Adrenal gland (tissue), 12 donors: Measurements from ENCODE around the gene TMEM18. TPM values are rescaled to one million over a fixed set of nuclear protein-coding genes. Genes with fewer than 3 reads are reported as not detected.

Experiments used
- DNase-seq, 7 donors: peaks; one replicate each; pipeline ENCODE4 v3.0.0-alpha.2; 2019 to 2020
- H3K27ac ChIP-seq, 5 donors: fragments of 200-600 bp; sonication (generic) in 4 of 5; 1 replicate in 3 of 5; 2 replicates in 2 of 5; pipeline versions ENCODE4 v1.5.1 to v1.8.0; 2016 to 2020; ENCODE audit warnings: mild to moderate bottlenecking in 1 of 5
- H3K27me3 ChIP-seq: fragments of 200-600 bp; 2 replicates; pipeline ENCODE4 v1.8.0; 2021
- H3K36me3 ChIP-seq, 2 donors: fragments of 200-600 bp; replicated peaks in 1 of 2; 1 replicate in 1 of 2; 2 replicates in 1 of 2; pipeline versions ENCODE4 v1.5.1 to v1.8.0; 2018 to 2022
- H3K4me1 ChIP-seq, 2 donors: fragments of 200-600 bp; replicated peaks in 1 of 2; 1 replicate in 1 of 2; 2 replicates in 1 of 2; pipeline versions ENCODE4 v1.5.1 to v1.8.0; 2018 to 2021
- H3K4me3 ChIP-seq, 4 donors: fragments of 200-600 bp; sonication (generic) in 3 of 4; one replicate each; pipeline ENCODE4 v1.5.1; 2016 to 2018
- H3K9me3 ChIP-seq, 3 donors: fragments of 200-600 bp; sonication (generic) in 1 of 3; replicated peaks in 1 of 3; 1 replicate in 2 of 3; 2 replicates in 1 of 3; pipeline versions ENCODE4 v1.5.1 to v1.8.0; 2016 to 2021
- POLR2A ChIP-seq, 2 donors: fragments of 450-650 bp; IDR thresholded peaks; one replicate each; pipeline ENCODE4 v1.6.1; 2017; ENCODE audit warnings: antibody characterized with exemption in 2 of 2, mild to moderate bottlenecking in 2 of 2, moderate library complexity in 1 of 2
- WGBS, 4 donors: extraction: QIAGEN DNeasy Blood & Tissue Kit in 2 of 4; methylation state at CpG; one replicate each; pipeline versions ENCODE4 v1.1.5 to v1.1.7; 2013 to 2017; 5-methylcytosine and 5-hydroxymethylcytosine counted together
- intact Hi-C, 2 donors: fragments of 100-400 bp; cut with DNase I; formaldehyde crosslinking; loops; one replicate each; pipeline versions ENCODE4 v1.14.1 to v1.15.0; 2022 to 2023
- polyA plus RNA-seq, 3 donors: library from polyadenylated mRNA; stranded (reverse); fragments of 200-250 nt in 2 of 3; fragments of 350-450 nt in 1 of 3; fragmentation: Illumina TruSeq in 1 of 3; extraction: RNeasy Lipid Tissue Mini Kit (QIAGEN cat#74804) in 1 of 3; gene quantifications; one replicate each; pipeline ENCODE4 v1.2.3, GENCODE V29; 2013 to 2014
- total RNA-seq, 9 donors: library from RNA; depleted of rRNA in 4 of 9; stranded (reverse); fragments of >200 nt in 4 of 9; fragments of 120-200 nt in 1 of 9; fragmentation: NEBNext Ultra II Directional in 1 of 9; extraction: Animal tissue kit (Norgen Biotek cat#: 25700) in 1 of 9; gene quantifications; one replicate each; pipeline versions ENCODE4 v1.1.0 to v1.2.4, GENCODE V29; 2013 to 2023
- TF ChIP-seq, protein P1 (sequence below), 6 experiments: fragments of 450-650 bp in 4 of 6; fragments of 200-600 bp in 2 of 6; sonication (generic) in 1 of 6; IDR thresholded peaks; 1 replicate in 5 of 6; 2 replicates in 1 of 6; pipeline versions ENCODE4 v1.5.1 to v1.8.0; 2016 to 2021; ENCODE audit warnings: antibody characterized with exemption in 6 of 6, mild to moderate bottlenecking in 2 of 6, moderate library complexity in 1 of 6
- donor health status: healthy with polysubstance abuse.
- donor health status: Bipolar disorder and iron deficiency.
- donor health status: DM: yes; HTN: yes; CAD: no.
- donor health status: DM: no; HTN: no; CAD: no.
- donor health status: DM: no; HTN: no; CAD: no.
- donor health status: DM: yes; HTN: yes; CAD: no.

The TMEM18 gene
- total and polyA plus RNA-seq, 12 donors, result 17.2 to 56.9 (median 31.9) TPM

DNA sequence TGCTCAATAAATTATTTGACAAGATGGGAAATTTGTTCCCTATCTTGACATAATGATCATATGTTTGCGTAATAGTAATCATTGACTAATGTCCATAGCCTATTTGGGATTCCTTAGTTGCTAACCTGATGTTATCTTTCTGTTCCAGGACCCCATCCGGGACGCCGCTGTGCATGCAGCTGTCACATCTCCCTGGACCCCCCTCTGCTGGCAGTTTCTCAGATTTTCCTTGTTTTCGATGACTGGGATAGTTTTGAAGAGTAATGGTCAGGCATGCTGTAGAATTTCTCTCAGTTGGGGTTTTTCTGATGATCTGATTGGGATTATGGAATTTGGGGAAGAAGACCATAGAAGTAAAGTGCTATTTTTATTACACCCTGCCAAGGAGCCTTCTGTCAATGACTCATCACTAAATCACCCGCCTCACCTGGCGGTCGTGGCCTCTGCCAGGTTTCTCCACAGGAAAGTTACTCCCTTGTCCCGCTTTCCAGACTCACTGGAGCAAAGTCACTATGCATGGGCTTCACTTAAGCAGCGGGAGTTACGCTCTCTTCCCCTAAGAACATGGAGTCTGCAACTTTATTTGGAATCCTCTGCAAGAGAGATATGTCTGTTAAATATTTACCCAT is 19.9 kb upstream of the TMEM18 start:
- no peaks in the 10 kb centered on the region for H3K27me3 ChIP-seq
- no peak overlapping the region for H3K4me3 ChIP-seq
- WGBS, 4 donors, result 88 to 93% (median 91%) methylated on average over 11 of the region's 11 CpGs
- DNase-seq, result no peak
- H3K9me3 ChIP-seq, result peaks cover 0 to 6% (median 4%) of the 10 kb centered on the region in 3 donors
- H3K36me3 ChIP-seq, result no peaks in the 10 kb centered on the region
- TF ChIP-seq POLR2A (IDR thresholded peaks at IDR 0.05), result no peak
- TF ChIP-seq, protein P1, sequence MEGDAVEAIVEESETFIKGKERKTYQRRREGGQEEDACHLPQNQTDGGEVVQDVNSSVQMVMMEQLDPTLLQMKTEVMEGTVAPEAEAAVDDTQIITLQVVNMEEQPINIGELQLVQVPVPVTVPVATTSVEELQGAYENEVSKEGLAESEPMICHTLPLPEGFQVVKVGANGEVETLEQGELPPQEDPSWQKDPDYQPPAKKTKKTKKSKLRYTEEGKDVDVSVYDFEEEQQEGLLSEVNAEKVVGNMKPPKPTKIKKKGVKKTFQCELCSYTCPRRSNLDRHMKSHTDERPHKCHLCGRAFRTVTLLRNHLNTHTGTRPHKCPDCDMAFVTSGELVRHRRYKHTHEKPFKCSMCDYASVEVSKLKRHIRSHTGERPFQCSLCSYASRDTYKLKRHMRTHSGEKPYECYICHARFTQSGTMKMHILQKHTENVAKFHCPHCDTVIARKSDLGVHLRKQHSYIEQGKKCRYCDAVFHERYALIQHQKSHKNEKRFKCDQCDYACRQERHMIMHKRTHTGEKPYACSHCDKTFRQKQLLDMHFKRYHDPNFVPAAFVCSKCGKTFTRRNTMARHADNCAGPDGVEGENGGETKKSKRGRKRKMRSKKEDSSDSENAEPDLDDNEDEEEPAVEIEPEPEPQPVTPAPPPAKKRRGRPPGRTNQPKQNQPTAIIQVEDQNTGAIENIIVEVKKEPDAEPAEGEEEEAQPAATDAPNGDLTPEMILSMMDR (IDR thresholded peaks at IDR 0.05), result no peak
- no peak overlapping the region for H3K27ac ChIP-seq
- peaks cover 6 to 7% of the 10 kb centered on the region in 2 donors for H3K4me1 ChIP-seq
- intact Hi-C loops, result no loop called here

DNA sequence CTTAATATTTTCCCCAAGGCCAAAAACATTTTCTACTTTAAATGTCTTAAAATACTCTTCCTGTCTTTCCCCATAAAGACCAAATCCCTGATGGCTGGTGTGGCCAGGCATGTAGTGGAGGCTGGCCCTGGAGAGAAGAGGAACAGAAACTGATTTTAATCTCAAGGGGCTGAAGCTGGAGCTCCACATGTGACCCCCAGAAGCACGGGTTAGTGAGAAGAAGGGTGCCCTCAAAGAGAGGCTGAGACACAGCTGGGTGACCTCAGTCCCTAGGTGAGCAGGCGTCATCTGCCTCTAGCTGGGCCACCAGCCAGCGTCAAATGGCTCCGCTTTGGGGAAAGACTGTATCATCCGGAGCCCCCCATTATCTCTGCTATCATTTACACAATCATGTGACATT is 19.3 kb upstream of the TMEM18 start:
- H3K4me1 ChIP-seq, result peaks cover 6 to 7% of the 10 kb centered on the region in 2 donors
- 80 to 85% (median 83%) methylated on average over 5 of the region's 5 CpGs for WGBS, 4 donors
- intact Hi-C loops, result no loop called here

DNA sequence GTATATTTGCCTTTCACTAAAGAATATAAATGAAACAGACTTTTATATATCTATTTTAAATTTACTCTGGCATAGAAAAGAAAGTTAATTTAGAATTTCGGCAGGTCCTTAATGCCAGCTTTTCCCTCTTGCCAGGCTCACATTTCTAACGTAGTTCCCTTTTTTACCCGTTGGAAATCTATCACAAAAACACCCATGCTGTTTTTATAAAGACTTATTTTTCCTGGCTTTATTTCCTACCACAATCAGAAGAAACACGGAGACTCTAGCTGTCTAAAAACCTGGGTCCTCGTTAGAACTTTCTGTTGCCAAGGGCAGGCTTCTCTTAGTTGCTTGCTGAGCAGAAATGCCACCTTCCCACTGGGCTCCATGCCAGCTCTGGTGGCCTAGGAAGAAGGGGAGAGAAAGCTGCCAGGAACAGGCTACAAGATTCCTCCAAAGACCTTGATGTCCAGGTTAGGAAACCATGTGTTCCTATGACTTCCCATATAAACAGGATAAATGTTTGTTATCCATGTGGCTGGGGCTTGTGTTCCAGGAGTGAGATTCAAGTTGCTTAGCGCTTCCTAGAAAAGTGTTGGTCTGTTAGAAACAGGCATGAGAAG is 17.8 kb upstream of the TMEM18 start:
- Histone ChIP-seq H3K36me3 (no peaks in the 10 kb centered on the region), H3K27ac (no peak overlapping the region), H3K4me3 (no peak overlapping the region), H3K4me1 (peaks cover 6 to 7% of the 10 kb centered on the region in 2 donors), H3K27me3 (no peaks in the 10 kb centered on the region), H3K9me3 (peaks cover 0 to 6% (median 4%) of the 10 kb centered on the region in 3 donors)
- peak in 6 of 7 donors; percentile 45 to 67 (median 61) for DNase-seq
- intact Hi-C loops, result no loop called here
- WGBS, 4 donors, result 28 to 34% (median 31%) methylated on average over 6 of the region's 6 CpGs
- TF ChIP-seq, protein P1 (IDR thresholded peaks at IDR 0.05), result no peak
- no peak for TF ChIP-seq POLR2A (IDR thresholded peaks at IDR 0.05)

More for the DNA sequence above, 19.3 kb upstream of the TMEM18 start:
- TF ChIP-seq, protein P1 (IDR thresholded peaks at IDR 0.05), result no peak
- TF ChIP-seq POLR2A (IDR thresholded peaks at IDR 0.05), result no peak
- Histone ChIP-seq H3K27me3 (no peaks in the 10 kb centered on the region), H3K4me3 (no peak overlapping the region), H3K27ac (no peak overlapping the region), H3K9me3 (peaks cover 0 to 6% (median 4%) of the 10 kb centered on the region in 3 donors), H3K36me3 (no peaks in the 10 kb centered on the region)
- DNase-seq, result no peak

DNA sequence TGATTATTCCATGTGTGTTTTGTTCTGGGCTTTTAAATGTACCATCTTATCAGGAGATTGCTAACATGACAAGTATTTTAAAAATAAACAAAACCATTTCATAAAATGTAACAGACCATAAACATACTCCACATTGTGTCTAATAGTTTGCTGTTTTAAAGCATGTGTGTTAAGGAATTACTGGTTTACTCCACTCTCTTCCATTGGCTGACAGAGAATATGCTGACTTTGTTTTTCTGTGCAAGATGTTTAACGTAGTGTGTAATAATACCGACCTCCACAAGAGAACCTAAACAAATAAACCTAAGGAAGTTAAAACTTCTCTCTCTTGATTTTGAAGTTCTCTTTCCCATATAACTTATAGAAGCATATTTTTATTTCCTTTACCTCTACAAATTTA is 17.0 kb upstream of the TMEM18 start:
- peaks cover 6 to 7% of the 10 kb centered on the region in 2 donors for H3K4me1 ChIP-seq
- peaks cover 0 to 2% (median 0%) of the 10 kb centered on the region in 3 donors for H3K9me3 ChIP-seq
- TF ChIP-seq, protein P1 (IDR thresholded peaks at IDR 0.05), result no peak
- no peak for TF ChIP-seq POLR2A (IDR thresholded peaks at IDR 0.05)
- no peak overlapping the region for H3K4me3 ChIP-seq
- no peaks in the 10 kb centered on the region for H3K27me3 ChIP-seq
- DNase-seq, result no peak
- no peaks in the 10 kb centered on the region for H3K36me3 ChIP-seq
- H3K27ac ChIP-seq, result no peak overlapping the region
- intact Hi-C loops, result no loop called here
- 52 to 64% (median 55%) methylated on average over 2 of the region's 2 CpGs for WGBS, 4 donors
